ENCODE measurements around the gene PDGFA.

Gene PDGFA

GRCh38 chr7:544338-545221 lies 24.9 kb upstream of the PDGFA start:
- no peak for TF ChIP-seq CTCF (IDR thresholded peaks at IDR 0.05; ENCODE audit: borderline replicate concordance, control extremely low read depth, extremely low read depth, insufficient read depth, missing control alignments)
- in situ Hi-C loops (cut with MboI; ENCODE audit: low sequenced_read_pairs, unreplicated experiment), result no loop called here
- no peak for DNase-seq (ENCODE audit: low spot score)

- in situ Hi-C loops (cut with MboI; ENCODE audit: low sequenced_read_pairs, unreplicated experiment), result no loop called here
- no peak for DNase-seq (ENCODE audit: low spot score)
Measured at GRCh38 chr7:543501-544337, 24.1 kb upstream of the PDGFA start.

GRCh38 chr7:542713-543500 lies 23.3 kb upstream of the PDGFA start:
- no peak for TF ChIP-seq CTCF (IDR thresholded peaks at IDR 0.05; ENCODE audit: borderline replicate concordance, control extremely low read depth, extremely low read depth, insufficient read depth, missing control alignments)
- no peak for DNase-seq (ENCODE audit: low spot score)
- in situ Hi-C loops (cut with MboI; ENCODE audit: low sequenced_read_pairs, unreplicated experiment), result no loop called here

More at GRCh38 chr7:543501-544337, 24.1 kb upstream of the PDGFA start:
- TF ChIP-seq CTCF (IDR thresholded peaks at IDR 0.05; ENCODE audit: borderline replicate concordance, control extremely low read depth, extremely low read depth, insufficient read depth, missing control alignments), result no peak

- in situ Hi-C loops (cut with MboI; ENCODE audit: low sequenced_read_pairs, unreplicated experiment), result no loop called here
- TF ChIP-seq CTCF (IDR thresholded peaks at IDR 0.05; ENCODE audit: borderline replicate concordance, control extremely low read depth, extremely low read depth, insufficient read depth, missing control alignments), result no peak
- no peak for DNase-seq (ENCODE audit: low spot score)
Measured at GRCh38 chr7:542131-542712, 22.6 kb upstream of the PDGFA start.

GRCh38 chr7:541661-542060 lies 22.0 kb upstream of the PDGFA start:
- DNase-seq (ENCODE audit: low spot score), result no peak
- TF ChIP-seq CTCF (IDR thresholded peaks at IDR 0.05; ENCODE audit: borderline replicate concordance, control extremely low read depth, extremely low read depth, insufficient read depth, missing control alignments), result no peak
- in situ Hi-C loops (cut with MboI; ENCODE audit: low sequenced_read_pairs, unreplicated experiment), result no loop called here

GRCh38 chr7:540997-541396 lies 21.4 kb upstream of the PDGFA start:
- DNase-seq (ENCODE audit: low spot score), result no peak
- in situ Hi-C loops (cut with MboI; ENCODE audit: low sequenced_read_pairs, unreplicated experiment), result no loop called here
- no peak for TF ChIP-seq CTCF (IDR thresholded peaks at IDR 0.05; ENCODE audit: borderline replicate concordance, control extremely low read depth, extremely low read depth, insufficient read depth, missing control alignments)
